Prostate gland (tissue), 2 donors: ENCODE results near the gene PNPLA5.

Experiments
- CTCF ChIP-seq, 4 experiments: fragments of 200-600 bp in 2 of 4; fragments of 450-650 bp in 2 of 4; sonication (generic) in 2 of 4; IDR thresholded peaks; 1 replicate in 3 of 4; 2 replicates in 1 of 4; pipeline ENCODE4 v1.5.1; 2016 to 2019; ENCODE audit warnings: antibody characterized with exemption in 4 of 4, mild to moderate bottlenecking in 2 of 4, moderate library complexity in 2 of 4
- POLR2A ChIP-seq: fragments of 450-650 bp; IDR thresholded peaks from one replicate; pipeline ENCODE4 v1.6.1; 2016; ENCODE audit warnings: antibody characterized with exemption, mild to moderate bottlenecking
- POLR2AphosphoS5 ChIP-seq: sonication (generic); formaldehyde crosslinking; IDR thresholded peaks from one replicate; pipeline ENCODE4 v1.6.1; 2017; ENCODE audit warnings: antibody characterized with exemption

- TF ChIP-seq CTCF (IDR thresholded peaks at IDR 0.05) (peak in 3 of 4 experiments; percentile 17 to 36 (median 23)), POLR2A (no peak), POLR2AphosphoS5 (no peak)
Measured at GRCh38 chr22:43883012-43883661, 8.7 kb downstream of the PNPLA5 start.
